Measurements from ENCODE around the gene RNF213.

The RNF213 gene

DNA sequence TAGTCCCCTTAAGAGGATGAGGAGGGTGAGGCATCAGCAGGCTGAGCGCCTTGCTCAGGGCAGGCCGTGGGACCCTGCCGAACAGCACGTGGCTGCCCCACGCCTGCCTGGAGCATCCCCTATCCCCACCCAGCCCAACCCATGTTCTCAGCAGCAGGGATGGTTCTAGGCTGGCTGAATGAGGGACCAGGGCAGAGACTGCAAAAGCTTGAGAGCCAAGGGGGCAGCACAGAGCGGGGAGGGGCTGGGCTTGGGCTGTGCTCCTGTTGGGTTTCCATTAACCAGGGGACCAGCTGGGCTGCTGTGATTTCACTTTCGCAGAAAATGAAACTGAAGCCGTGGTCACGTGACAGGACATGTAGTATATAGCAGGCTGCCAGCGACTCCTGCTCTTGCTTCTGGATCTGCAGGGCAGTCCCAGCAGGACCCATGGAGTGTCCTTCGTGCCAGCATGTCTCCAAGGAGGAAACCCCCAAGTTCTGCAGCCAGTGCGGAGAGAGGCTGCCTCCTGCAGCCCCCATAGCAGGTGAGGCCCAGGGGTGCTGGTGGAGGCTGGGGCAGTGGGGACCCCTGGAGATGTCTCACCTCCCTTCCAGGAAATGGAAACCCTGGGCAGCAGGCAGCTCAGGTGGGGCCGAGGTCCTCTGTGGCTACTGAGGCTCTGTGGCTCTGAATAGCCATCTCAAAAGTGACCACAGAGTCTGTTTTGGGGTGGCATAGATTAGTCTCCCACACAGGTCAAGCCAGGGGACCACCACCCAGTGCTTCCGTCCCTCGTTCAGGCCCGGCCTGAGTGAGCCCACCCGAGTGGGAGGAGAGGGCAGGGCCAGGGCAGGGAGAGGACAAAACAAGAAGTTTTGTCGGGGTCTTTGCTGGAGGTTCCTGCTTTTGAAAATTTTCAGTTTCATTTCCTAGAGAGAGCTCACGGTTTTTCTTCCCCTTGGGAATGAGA, 2.9 kb downstream of the RNF213 start:
- peak overlapping the region; percentile 98 for H3K4me3 ChIP-seq (ENCODE audit: low read depth, low read length)
- DNase-seq (ENCODE audit: low read depth), result peak; percentile 98
- peak; percentile 38 for TF ChIP-seq CTCF (IDR thresholded peaks at IDR 0.05; ENCODE audit: insufficient read depth, low read depth, low read length, missing control alignments)

DNA sequence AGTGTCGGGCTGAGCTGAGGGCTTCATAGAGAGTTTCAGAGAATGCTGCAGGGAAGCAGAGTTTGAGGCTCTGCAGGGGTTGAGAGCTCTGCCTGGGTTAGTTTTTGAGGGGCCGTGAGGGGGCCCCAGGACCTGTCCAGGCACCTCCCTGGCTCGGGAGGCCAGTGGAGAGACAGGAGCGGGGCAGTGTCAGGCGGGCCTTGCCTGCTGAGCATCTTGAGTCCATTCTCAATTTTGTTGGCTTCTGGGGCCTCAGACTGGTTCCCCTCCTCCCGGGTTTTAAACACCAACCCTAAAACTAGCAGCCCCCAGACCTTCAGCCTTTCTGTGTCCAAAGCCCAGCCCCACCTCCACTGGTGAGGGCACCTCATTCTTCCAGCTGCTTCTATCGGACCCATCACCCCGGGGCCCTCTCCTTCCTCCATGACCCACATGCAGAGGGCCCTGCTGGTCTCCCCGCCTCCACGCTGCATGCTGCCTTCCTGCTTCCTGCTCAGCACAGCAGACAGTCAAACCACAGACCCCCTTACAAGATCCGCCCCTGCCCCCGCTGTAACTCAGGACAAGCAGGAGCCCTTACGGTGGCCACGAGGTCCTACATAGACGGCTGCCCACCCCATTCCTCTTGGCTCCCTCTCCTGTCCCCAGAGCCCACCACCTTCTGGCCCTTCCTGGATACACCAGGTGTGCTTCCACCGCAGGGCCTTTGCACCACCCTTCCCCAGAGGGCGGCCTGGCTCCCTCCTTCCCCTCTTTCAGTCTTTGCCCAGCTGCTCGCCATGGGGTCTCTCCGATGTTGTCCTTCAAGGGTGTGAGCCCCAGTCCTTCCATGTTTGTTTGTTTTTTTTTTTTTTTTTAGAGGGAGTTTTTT, 3.8 kb downstream of the RNF213 start:
- no peak for TF ChIP-seq CTCF (IDR thresholded peaks at IDR 0.05; ENCODE audit: insufficient read depth, low read depth, low read length, missing control alignments)
- peak overlapping the region; percentile 98 for H3K4me3 ChIP-seq (ENCODE audit: low read depth, low read length)
- peak; percentile 80 for DNase-seq (ENCODE audit: low read depth)

DNA sequence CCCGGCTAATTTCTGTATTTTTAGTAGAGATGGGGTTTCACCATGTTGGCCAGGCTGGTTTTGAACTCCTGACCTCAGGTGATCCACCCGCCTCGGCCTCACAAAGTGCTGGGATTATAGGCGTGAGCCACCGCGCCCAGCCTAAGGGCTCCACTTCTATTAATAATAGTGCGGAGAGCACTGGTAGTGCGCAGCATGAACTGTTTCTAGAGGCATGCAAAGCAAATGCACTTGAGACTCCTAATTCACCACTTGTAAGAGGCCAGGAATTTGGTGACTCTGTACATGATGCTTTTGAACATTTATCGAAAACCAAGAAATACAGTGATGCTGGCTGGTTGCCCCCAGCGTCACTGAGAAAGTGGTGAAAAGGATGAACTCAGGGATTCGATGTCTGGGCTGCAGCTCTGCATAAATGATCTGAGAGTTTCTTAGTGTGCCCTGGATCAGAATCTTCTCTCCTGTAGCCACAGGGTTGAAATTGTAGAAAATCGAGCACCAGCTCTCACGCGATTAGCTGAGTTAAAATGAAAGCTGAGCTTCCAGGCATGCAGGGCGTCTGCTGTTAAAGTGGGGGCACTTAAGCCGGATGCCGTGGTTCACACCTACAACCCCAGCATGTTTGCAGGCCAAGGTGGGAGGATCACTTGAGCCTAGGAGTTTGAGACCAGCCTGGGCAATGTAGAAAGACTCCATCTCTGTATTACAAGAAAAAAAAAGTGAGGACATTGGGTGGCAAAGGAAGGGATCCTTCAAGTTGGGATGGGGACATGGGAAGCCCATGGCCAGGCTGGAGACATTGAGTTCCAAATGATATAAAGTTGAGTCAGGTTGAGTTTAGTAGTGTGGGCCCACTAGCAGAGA, 4.8 kb downstream of the RNF213 start:
- TF ChIP-seq CTCF (IDR thresholded peaks at IDR 0.05; ENCODE audit: insufficient read depth, low read depth, low read length, missing control alignments), result no peak
- DNase-seq (ENCODE audit: low read depth), result peak; percentile 95
- peak overlapping the region; percentile 98 for H3K4me3 ChIP-seq (ENCODE audit: low read depth, low read length)

DNA sequence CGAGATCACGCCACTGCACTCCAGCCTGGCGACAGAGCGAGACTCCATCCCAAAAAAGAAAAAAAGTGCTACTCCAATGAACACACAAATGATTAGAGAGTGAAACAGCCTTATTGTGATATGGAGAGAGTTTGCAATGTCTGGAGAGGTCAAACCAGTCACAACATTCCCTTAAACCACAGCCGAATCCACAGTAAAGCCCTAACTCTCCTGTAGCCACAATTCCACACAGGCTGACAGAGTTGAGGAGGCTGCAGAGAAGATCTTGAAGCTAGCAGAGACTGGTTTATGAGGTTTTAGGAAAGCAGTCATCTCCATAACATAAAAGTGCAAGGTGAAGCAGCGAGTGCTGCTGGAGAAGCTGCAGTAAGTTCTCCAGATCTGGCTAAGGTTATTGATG, 6.7 kb downstream of the RNF213 start:
- no peak overlapping the region for H3K4me3 ChIP-seq (ENCODE audit: low read depth, low read length)
- DNase-seq (ENCODE audit: low read depth), result no peak
- no peak for TF ChIP-seq CTCF (IDR thresholded peaks at IDR 0.05; ENCODE audit: insufficient read depth, low read depth, low read length, missing control alignments)

DNA sequence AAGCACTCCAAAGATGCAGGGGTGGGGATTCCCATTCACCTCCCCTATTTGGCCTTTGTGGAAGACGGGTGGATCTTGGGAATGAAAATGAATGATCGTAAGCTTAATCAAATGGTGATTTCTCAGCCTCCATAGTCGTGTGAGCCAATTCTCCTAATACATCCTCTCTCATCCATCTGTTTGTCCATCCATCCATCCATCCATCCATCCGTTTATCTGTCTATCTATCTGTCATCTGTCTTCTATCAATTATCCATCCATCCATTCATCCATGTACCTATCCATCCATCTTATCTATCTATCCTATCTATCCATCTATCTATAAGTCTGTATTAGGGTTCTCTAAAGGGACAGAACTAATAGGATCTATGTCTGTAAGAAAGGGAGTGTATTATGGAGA, 7.8 kb downstream of the RNF213 start:
- H3K4me3 ChIP-seq (ENCODE audit: low read depth, low read length), result no peak overlapping the region
- no peak for DNase-seq (ENCODE audit: low read depth)
- TF ChIP-seq CTCF (IDR thresholded peaks at IDR 0.05; ENCODE audit: insufficient read depth, low read depth, low read length, missing control alignments), result no peak

- DNase-seq (ENCODE audit: low read depth), result no peak
- TF ChIP-seq CTCF (IDR thresholded peaks at IDR 0.05; ENCODE audit: insufficient read depth, low read depth, low read length, missing control alignments), result no peak
- no peak overlapping the region for H3K4me3 ChIP-seq (ENCODE audit: low read depth, low read length)
Observed at GRCh38 chr17:80269405-80269807, 8.8 kb downstream of the RNF213 start.

Data from GM12865 (cell line).